H1 (cell line): ENCODE measurements around the gene PEAK1. TPM values are rescaled to one million over a fixed set of nuclear protein-coding genes. Genes with fewer than 3 reads are reported as not detected.

Experiments
- CTCF ChIA-PET: fragments of 300-600 bp; sonication (Branson Sonifier 250); formaldehyde crosslinking; loops from one replicate; lab custom pipeline; 2021; ENCODE audit not compliant: partially characterized antibody; lab: Charles Lee
- POLR2A ChIA-PET: fragments of 300-600 bp; sonication (Branson Sonifier 250); formaldehyde crosslinking; loops from one replicate; lab custom pipeline; 2021; ENCODE audit warnings: inconsistent platforms; ENCODE audit not compliant: partially characterized antibody; lab: Charles Lee
- DNase-seq, 2 experiments: peaks; one replicate each; pipeline versions ENCODE4 v3.0.0 to v3.0.0-alpha.2; 2010 to 2022; ENCODE audit warnings: low spot score in 2 of 2, low read depth in 1 of 2, mixed read lengths in 1 of 2
- FAIRE-seq: peaks from 2 replicates; lab custom pipeline; 2011; peaks lifted over from hg19 to GRCh38; lab: Jason Lieb, UNC
- H2AFZ ChIP-seq: 2 replicates; pipeline ENCODE4 v1.8.1; 2012; ENCODE audit warnings: low read length, inconsistent platforms
- H2AK5ac ChIP-seq: 2 replicates; pipeline ENCODE4 v1.6.1; 2013; ENCODE audit warnings: low read depth, low read length
- H2BK120ac ChIP-seq: replicated peaks from 2 replicates; pipeline ENCODE3; 2013; ENCODE audit warnings: low read depth, low read length, inconsistent platforms
- H2BK12ac ChIP-seq: 2 replicates; pipeline ENCODE4 v1.6.1; 2013; ENCODE audit warnings: low read depth, low read length
- H2BK15ac ChIP-seq: 2 replicates; pipeline ENCODE4 v1.6.1; 2013; ENCODE audit warnings: low read length
- H2BK20ac ChIP-seq: 2 replicates; pipeline ENCODE4 v1.6.1; 2013; ENCODE audit warnings: low read length
- H2BK5ac ChIP-seq: 2 replicates; pipeline ENCODE4 v1.6.1; 2013; ENCODE audit warnings: low read depth, low read length
- H3K14ac ChIP-seq: 2 replicates; pipeline ENCODE4 v1.6.1; 2013; ENCODE audit warnings: inconsistent platforms; ENCODE audit not compliant: insufficient read length
- H3K18ac ChIP-seq: 2 replicates; pipeline ENCODE4 v1.6.1; 2013; ENCODE audit warnings: low read length; ENCODE audit errors: extremely low read depth
- H3K23ac ChIP-seq: 2 replicates; pipeline ENCODE4 v1.6.1; 2013; ENCODE audit warnings: inconsistent platforms; ENCODE audit not compliant: insufficient read length
- H3K23me2 ChIP-seq: 2 replicates; pipeline ENCODE4 v1.6.1; 2013; ENCODE audit warnings: low read depth, low read length
- H3K27ac ChIP-seq: 2 replicates; pipeline ENCODE4 v1.6.1; 2011; ENCODE audit warnings: low read depth, low read length, inconsistent platforms
- H3K27me3 ChIP-seq, 4 experiments: replicated peaks in 1 of 4; 1 replicate in 1 of 4; 2 replicates in 3 of 4; pipeline versions ENCODE4 v1.6.1 to v1.8.1; 2011 to 2013; ENCODE audit warnings: low read length in 3 of 4, mild to moderate bottlenecking in 3 of 4, inconsistent platforms in 2 of 4, mixed read lengths in 2 of 4, moderate library complexity in 1 of 4; ENCODE audit not compliant: control insufficient read depth in 3 of 4, insufficient read depth in 3 of 4; ENCODE audit errors: extremely low read depth in 1 of 4
- H3K36me3 ChIP-seq, 4 experiments: 2 replicates each; pipeline versions ENCODE4 v1.6.1 to v1.8.1; 2011 to 2013; ENCODE audit warnings: mild to moderate bottlenecking in 4 of 4, low read length in 3 of 4, moderate library complexity in 2 of 4, control low read depth in 1 of 4, inconsistent platforms in 1 of 4; ENCODE audit not compliant: insufficient read depth in 4 of 4, control insufficient read depth in 2 of 4
- H3K4ac ChIP-seq: replicated peaks from 2 replicates; pipeline ENCODE3; 2013; ENCODE audit warnings: low read length, low read depth, mixed read lengths, inconsistent platforms; ENCODE audit not compliant: insufficient read length
- H3K4me1 ChIP-seq, 4 experiments: replicated peaks in 1 of 4; 1 replicate in 1 of 4; 2 replicates in 3 of 4; pipeline versions ENCODE4 v1.6.1 to v1.8.1; 2011 to 2013; ENCODE audit warnings: low read length in 3 of 4, inconsistent platforms in 2 of 4, mixed read lengths in 1 of 4; ENCODE audit not compliant: insufficient read depth in 4 of 4, control insufficient read depth in 3 of 4
- H3K4me2 ChIP-seq, 2 experiments: 2 replicates each; pipeline versions ENCODE4 v1.6.1 to v1.8.1; 2011 to 2013; ENCODE audit warnings: low read depth in 2 of 2, low read length in 2 of 2, control low read depth in 1 of 2, inconsistent platforms in 1 of 2, mild to moderate bottlenecking in 1 of 2; ENCODE audit not compliant: insufficient read depth in 1 of 2
- H3K4me3 ChIP-seq, 4 experiments: fragments of 200-600, 300-600 bp in 1 of 4; sonication (generic), shearing (Covaris generic), sonication (Bioruptor Twin) in 1 of 4; 2 replicates each; pipeline versions ENCODE4 v1.5.1 to v1.8.1; 2011 to 2016; ENCODE audit warnings: low read length in 4 of 4, low read depth in 3 of 4, control low read depth in 2 of 4, inconsistent platforms in 2 of 4, mild to moderate bottlenecking in 2 of 4, mixed read lengths in 1 of 4, moderate library complexity in 1 of 4; ENCODE audit not compliant: insufficient read depth in 2 of 4; ENCODE audit errors: extremely low read depth in 1 of 4
- H3K56ac ChIP-seq: replicated peaks from 2 replicates; pipeline ENCODE3; 2013; ENCODE audit warnings: low read depth, mild to moderate bottlenecking, mixed read lengths, low read length, inconsistent platforms; ENCODE audit not compliant: insufficient read length
- H3K79me1 ChIP-seq: 2 replicates; pipeline ENCODE4 v1.6.1; 2013; ENCODE audit warnings: low read depth, low read length, control low read depth
- H3K79me2 ChIP-seq, 2 experiments: 2 replicates each; pipeline versions ENCODE4 v1.6.1 to v1.8.1; 2012 to 2013; ENCODE audit warnings: low read length in 2 of 2, mild to moderate bottlenecking in 2 of 2, inconsistent platforms in 1 of 2; ENCODE audit not compliant: insufficient read depth in 2 of 2, control insufficient read depth in 1 of 2
- H3K9ac ChIP-seq, 4 experiments: replicated peaks in 1 of 4; 1 replicate in 1 of 4; 2 replicates in 3 of 4; pipeline versions ENCODE4 v1.6.1 to v1.8.1; 2011 to 2013; ENCODE audit warnings: low read depth in 3 of 4, low read length in 3 of 4, control low read depth in 2 of 4, mild to moderate bottlenecking in 2 of 4, moderate library complexity in 2 of 4, inconsistent platforms in 1 of 4; ENCODE audit errors: extremely low read depth in 1 of 4
- H3K9me3 ChIP-seq, 2 experiments: 2 replicates each; pipeline versions ENCODE4 v1.6.1 to v1.8.1; 2012 to 2013; ENCODE audit warnings: mild to moderate bottlenecking in 2 of 2, moderate library complexity in 2 of 2, control low read depth in 1 of 2, inconsistent platforms in 1 of 2, low read depth in 1 of 2, low read length in 1 of 2, mixed read lengths in 1 of 2; ENCODE audit not compliant: insufficient read depth in 2 of 2
- H4K20me1 ChIP-seq, 2 experiments: replicated peaks in 1 of 2; 2 replicates each; pipeline versions ENCODE3 to v1.8.1; 2011 to 2013; ENCODE audit warnings: inconsistent platforms in 2 of 2, low read length in 2 of 2, mild to moderate bottlenecking in 1 of 2; ENCODE audit not compliant: insufficient read depth in 2 of 2, control insufficient read depth in 1 of 2
- H4K5ac ChIP-seq: 2 replicates; pipeline ENCODE4 v1.6.1; 2013; ENCODE audit warnings: low read length, low read depth, mixed read lengths, inconsistent platforms; ENCODE audit not compliant: insufficient read length
- H4K8ac ChIP-seq: 2 replicates; pipeline ENCODE4 v1.8.0; 2013; ENCODE audit warnings: mild to moderate bottlenecking, moderate library complexity, low read length, inconsistent platforms; ENCODE audit not compliant: insufficient read depth; ENCODE audit errors: extremely low read depth
- H4K91ac ChIP-seq: replicated peaks from 2 replicates; pipeline ENCODE3; 2013; ENCODE audit warnings: low read length, mixed read lengths, inconsistent platforms; ENCODE audit not compliant: insufficient read length
- EGR1 ChIP-seq: IDR thresholded peaks from 2 replicates; pipeline ENCODE4 v1.6.1; 2011; ENCODE audit warnings: low read depth, low read length, borderline replicate concordance
- FOSL1 ChIP-seq: IDR thresholded peaks from 2 replicates; pipeline ENCODE4 v1.6.1; 2011; ENCODE audit warnings: mild to moderate bottlenecking, low read depth, low read length, moderate library complexity; ENCODE audit not compliant: insufficient read depth
- HDAC6 ChIP-seq: IDR thresholded peaks from one replicate; pipeline ENCODE4 v1.7.1; 2012; ENCODE audit warnings: low read depth, mild to moderate bottlenecking, inconsistent platforms, low read length, moderate library complexity
- NRF1 ChIP-seq: IDR thresholded peaks from 2 replicates; pipeline ENCODE4 v1.6.1; 2011; ENCODE audit warnings: mild to moderate bottlenecking, low read depth, low read length, improper control_type of control experiment
- polyA plus RNA-seq, 7 experiments: library from polyadenylated mRNA; depleted of rRNA in 3 of 7; stranded (reverse) in 5 of 7; unstranded in 2 of 7; fragments of >200 nt in 5 of 7; fragments of 200-250 nt in 2 of 7; gene quantifications; 1 replicate in 5 of 7; 2 replicates in 1 of 7; 4 replicates in 1 of 7; pipeline versions ENCODE4 v1.2.1 to v1.2.3, GENCODE V29; 2011 to 2013; ENCODE audit warnings: missing spikeins in 2 of 7, mixed read lengths in 2 of 7
- total RNA-seq: library from RNA; stranded (reverse); fragmentation: NEBNext Ultra II Directional; extraction: Animal tissue kit (Norgen Biotek cat#: 25700); gene quantifications from 2 replicates; pipeline ENCODE4 v1.2.1, GENCODE V29; 2021
- TF ChIP-seq, protein P1 (sequence below): IDR thresholded peaks from 2 replicates; pipeline ENCODE4 v1.6.1; 2012; ENCODE audit warnings: low read length, inconsistent platforms

The PEAK1 gene
- total and polyA plus RNA-seq, 2 of the 8 experiments (the other 6 are each of a cell fraction or from before 2014, with no cell fraction given), result 8.8 to 44.8 TPM

DNA sequence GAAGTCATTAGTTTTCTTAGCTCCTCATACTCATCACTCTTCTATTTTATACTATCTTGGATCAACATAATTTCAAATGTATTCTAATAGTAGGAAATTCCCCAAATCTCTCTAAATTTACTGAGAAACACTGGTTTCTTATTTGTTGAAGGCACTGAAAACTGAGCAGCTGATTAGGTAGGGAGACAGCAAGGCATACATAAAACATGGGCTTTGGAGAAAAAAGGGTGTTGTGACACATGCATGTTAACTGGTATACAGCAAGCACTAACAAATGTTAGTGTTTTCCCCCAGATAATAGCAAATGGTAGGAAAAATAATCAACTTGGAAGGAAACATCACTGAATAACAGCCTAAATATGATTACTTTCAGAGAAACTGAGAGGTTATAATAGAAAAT, 223.5 kb downstream of the PEAK1 start:
- Histone ChIP-seq H3K79me2 (no peaks in the 10 kb centered on the region), H2BK5ac (no peak overlapping the region), H3K4me1 (no peaks in the 10 kb centered on the region), H2AFZ (no peak overlapping the region), H3K79me1 (no peaks in the 10 kb centered on the region), H3K4me3 (no peak overlapping the region), H3K4me2 (no peak overlapping the region), H3K56ac (no peak overlapping the region), H3K27ac (no peak overlapping the region), H3K36me3 (0 out of 8 replicates have a peak, but pooled peaks cover 0 to 7% (median 0%) of the 10 kb centered on the region in 4 experiments), H2BK120ac (no peak overlapping the region), H4K5ac (no peak overlapping the region), H3K27me3 (no peaks in the 10 kb centered on the region), H2BK12ac (no peak overlapping the region), H4K20me1 (no peaks in the 10 kb centered on the region), H3K18ac (no peak overlapping the region), H3K4ac (no peak overlapping the region), H4K8ac (no peak overlapping the region), H3K14ac (no peak overlapping the region), H3K23ac (no peak overlapping the region), H2BK15ac (no peak overlapping the region), H3K23me2 (no peaks in the 10 kb centered on the region), H4K91ac (no peak overlapping the region), H2BK20ac (no peak overlapping the region), H3K9me3 (no peaks in the 10 kb centered on the region), H2AK5ac (no peak overlapping the region), H3K9ac (no peak overlapping the region)
- ChIA-PET CTCF (interaction anchor here (0.9 to 2.0 kb wide), 4 partner anchors 10 to 345 kb away, joined by 3 to 10 read pairs (median 4); no protein-coding TSS in a partner anchor), POLR2A (no interaction called here)
- DNase-seq (no peak), FAIRE-seq (no peak)
- TF ChIP-seq, protein P1, sequence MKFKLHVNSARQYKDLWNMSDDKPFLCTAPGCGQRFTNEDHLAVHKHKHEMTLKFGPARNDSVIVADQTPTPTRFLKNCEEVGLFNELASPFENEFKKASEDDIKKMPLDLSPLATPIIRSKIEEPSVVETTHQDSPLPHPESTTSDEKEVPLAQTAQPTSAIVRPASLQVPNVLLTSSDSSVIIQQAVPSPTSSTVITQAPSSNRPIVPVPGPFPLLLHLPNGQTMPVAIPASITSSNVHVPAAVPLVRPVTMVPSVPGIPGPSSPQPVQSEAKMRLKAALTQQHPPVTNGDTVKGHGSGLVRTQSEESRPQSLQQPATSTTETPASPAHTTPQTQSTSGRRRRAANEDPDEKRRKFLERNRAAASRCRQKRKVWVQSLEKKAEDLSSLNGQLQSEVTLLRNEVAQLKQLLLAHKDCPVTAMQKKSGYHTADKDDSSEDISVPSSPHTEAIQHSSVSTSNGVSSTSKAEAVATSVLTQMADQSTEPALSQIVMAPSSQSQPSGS, result no peak
- TF ChIP-seq NRF1 (no peak), FOSL1 (no peak), HDAC6 (no peak), EGR1 (no peak)
